HFFc6 (cell line): Measurements from ENCODE around the gene GOLGA6B. TPM values are rescaled to one million over a fixed set of nuclear protein-coding genes. Genes with fewer than 3 reads are reported as not detected.
"Not testable (repeated sequence)": the region's sequence is repeated elsewhere in the genome, so short reads cannot be mapped to it uniquely, and the experiment has no call there.

Experiments used
- DNase-seq: peaks from one replicate; pipeline ENCODE4 v3.0.0-alpha.2; 2018
- H3K27ac Mint-ChIP-seq: 2 replicates; pipeline ENCODE4 v1.8.0; 2020; ENCODE audit warnings: mild to moderate bottlenecking, mixed read lengths
- H3K27me3 Mint-ChIP-seq: 2 replicates; pipeline ENCODE4 v1.8.0; 2021; ENCODE audit warnings: mild to moderate bottlenecking, moderate library complexity, mixed read lengths; ENCODE audit not compliant: insufficient read depth
- H3K36me3 Mint-ChIP-seq: 2 replicates; pipeline ENCODE4 v1.8.0; 2021; ENCODE audit warnings: low read depth, mixed read lengths
- H3K4me1 Mint-ChIP-seq: 2 replicates; pipeline ENCODE4 v1.8.0; 2020; ENCODE audit warnings: low read depth, mixed read lengths
- H3K4me3 Mint-ChIP-seq: 2 replicates; pipeline ENCODE4 v1.8.0; 2020; ENCODE audit warnings: mild to moderate bottlenecking, moderate library complexity, mixed read lengths
- H3K9me3 Mint-ChIP-seq: 2 replicates; pipeline ENCODE4 v1.8.0; 2020; ENCODE audit warnings: mild to moderate bottlenecking, mixed read lengths
- long read RNA-seq: library from polyadenylated mRNA; unstranded; transcript quantifications from one replicate; pipeline ENCODE4 v2.0.0, GENCODE V29; 2019
- total RNA-seq, 6 experiments: library from RNA; stranded (reverse); fragmentation: NEBNext Ultra II Directional; extraction: Animal tissue kit (Norgen Biotek cat#: 25700); gene quantifications; 2 replicates in 1 of 6; 3 replicates in 5 of 6; pipeline ENCODE4 v1.2.3, GENCODE V29; 2021
- TF ChIP-seq, protein P1 (sequence below): fragments of 200-600 bp; sonication (generic); IDR thresholded peaks from 2 replicates; pipeline ENCODE4 v1.5.0; 2021; ENCODE audit warnings: antibody characterized with exemption, mild to moderate bottlenecking

GOLGA6B gene, protein sequence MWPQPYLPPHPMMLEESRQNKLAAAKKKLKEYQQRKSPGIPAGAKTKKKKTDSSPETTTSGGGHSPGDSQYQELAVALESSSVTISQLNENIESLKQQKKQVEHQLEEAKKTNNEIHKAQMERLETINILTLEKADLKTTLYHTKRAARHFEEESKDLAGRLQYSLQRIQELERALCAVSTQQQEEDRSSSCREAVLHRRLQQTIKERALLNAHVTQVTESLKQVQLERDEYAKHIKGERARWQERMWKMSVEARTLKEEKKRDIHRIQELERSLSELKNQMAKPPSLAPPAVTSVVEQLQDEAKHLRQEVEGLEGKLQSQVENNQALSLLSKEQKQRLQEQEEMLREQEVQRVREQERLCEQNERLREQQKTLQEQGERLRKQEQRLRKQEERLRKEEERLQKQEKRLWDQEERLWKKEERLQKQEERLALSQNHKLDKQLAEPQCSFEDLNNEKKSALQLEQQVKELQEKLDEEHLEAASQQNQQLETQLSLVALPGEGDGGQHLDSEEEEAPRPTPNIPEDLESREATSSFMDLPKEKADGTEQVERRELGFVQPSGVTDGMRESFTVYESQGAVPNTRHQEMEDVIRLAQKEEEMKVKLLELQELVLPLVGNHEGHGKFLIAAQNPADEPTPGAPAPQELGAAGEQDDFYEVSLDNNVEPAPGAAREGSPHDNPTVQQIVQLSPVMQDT
- not detected for total RNA-seq
- long read RNA-seq = 0 reads

DNA sequence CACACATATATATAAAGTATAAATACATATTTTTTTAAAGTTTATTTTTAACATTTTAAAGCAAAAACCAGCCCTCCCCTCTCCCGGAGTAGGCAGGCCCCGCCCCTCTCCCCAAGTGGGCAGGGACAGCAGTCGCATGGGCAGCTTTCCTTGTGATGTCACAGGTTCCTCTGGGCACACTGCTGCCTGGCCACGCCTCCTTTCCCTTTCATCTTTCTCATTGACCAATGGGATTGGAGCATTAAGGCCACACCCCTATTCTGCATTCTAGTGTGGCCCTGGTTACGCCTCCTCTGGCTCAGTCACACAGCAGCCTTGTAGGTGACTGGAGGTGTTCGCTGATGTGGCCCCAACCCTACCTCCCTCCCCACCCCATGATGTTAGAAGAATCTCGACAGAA lies at the start of gene GOLGA6B:
GOLGA6B (plus strand) TSS at position 301 of the 400 bp plus-strand sequence; CDS start at position 342, 41 bp downstream.
- H3K4me1 Mint-ChIP-seq, H3K9me3 Mint-ChIP-seq, H3K36me3 Mint-ChIP-seq, H3K4me3 Mint-ChIP-seq, DNase-seq, H3K27me3 Mint-ChIP-seq, H3K27ac Mint-ChIP-seq: not testable (repeated sequence)

DNA sequence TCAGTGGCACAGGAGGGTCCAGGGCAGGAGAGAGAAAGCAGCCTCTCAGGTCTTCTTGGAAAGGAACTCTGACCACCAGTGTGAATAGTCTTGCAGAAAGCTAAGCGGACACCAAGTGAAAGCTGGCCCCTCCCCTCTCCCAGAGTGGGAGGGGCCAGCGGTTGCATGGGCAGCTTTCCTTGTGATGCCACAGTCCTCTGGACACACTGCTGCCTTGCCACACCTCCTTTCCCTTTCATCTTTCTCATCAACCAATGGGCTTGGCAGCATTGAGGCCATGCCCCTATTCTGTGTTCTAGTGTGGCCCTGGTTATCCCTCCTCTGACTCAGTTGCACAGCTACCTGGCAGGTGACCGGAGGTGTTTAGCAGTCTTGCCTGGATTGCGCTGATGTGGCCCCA lies 49.7 kb upstream of the GOLGA6B start:
- H3K4me1 Mint-ChIP-seq = no peaks in the 10 kb centered on the region
- no peaks in the 10 kb centered on the region for H3K36me3 Mint-ChIP-seq
- TF ChIP-seq, protein P1, sequence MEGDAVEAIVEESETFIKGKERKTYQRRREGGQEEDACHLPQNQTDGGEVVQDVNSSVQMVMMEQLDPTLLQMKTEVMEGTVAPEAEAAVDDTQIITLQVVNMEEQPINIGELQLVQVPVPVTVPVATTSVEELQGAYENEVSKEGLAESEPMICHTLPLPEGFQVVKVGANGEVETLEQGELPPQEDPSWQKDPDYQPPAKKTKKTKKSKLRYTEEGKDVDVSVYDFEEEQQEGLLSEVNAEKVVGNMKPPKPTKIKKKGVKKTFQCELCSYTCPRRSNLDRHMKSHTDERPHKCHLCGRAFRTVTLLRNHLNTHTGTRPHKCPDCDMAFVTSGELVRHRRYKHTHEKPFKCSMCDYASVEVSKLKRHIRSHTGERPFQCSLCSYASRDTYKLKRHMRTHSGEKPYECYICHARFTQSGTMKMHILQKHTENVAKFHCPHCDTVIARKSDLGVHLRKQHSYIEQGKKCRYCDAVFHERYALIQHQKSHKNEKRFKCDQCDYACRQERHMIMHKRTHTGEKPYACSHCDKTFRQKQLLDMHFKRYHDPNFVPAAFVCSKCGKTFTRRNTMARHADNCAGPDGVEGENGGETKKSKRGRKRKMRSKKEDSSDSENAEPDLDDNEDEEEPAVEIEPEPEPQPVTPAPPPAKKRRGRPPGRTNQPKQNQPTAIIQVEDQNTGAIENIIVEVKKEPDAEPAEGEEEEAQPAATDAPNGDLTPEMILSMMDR = no peak
- H3K4me3 Mint-ChIP-seq = no peak overlapping the region
- H3K27ac Mint-ChIP-seq = no peak overlapping the region
- H3K27me3 Mint-ChIP-seq = peaks cover 10% of the 10 kb centered on the region
- DNase-seq = no peak
- no peaks in the 10 kb centered on the region for H3K9me3 Mint-ChIP-seq

DNA sequence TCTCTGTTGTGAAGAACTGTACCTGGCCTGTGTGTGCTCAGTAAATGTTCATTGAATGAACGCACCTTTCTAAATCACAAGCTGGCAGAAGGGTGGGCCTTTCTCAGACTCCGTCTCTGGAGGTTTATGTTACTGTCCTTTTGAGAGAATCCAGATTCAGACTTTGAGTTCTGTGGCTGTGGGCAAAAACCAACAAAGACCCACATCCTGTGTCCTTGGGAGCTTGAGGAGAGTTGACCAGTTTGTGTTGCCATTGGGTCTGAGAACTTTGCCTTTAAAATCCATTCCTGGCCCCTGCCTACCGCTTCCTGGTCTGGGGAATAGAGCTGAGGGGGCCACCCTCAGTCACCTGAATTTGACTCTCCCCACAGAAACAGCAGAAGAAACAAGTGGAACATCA lies 46.4 kb upstream of the GOLGA6B start:
- not testable (repeated sequence) for H3K4me1 Mint-ChIP-seq, DNase-seq, H3K4me3 Mint-ChIP-seq, H3K27ac Mint-ChIP-seq, H3K36me3 Mint-ChIP-seq, H3K9me3 Mint-ChIP-seq
- peaks cover 10% of the 10 kb centered on the region for H3K27me3 Mint-ChIP-seq

DNA sequence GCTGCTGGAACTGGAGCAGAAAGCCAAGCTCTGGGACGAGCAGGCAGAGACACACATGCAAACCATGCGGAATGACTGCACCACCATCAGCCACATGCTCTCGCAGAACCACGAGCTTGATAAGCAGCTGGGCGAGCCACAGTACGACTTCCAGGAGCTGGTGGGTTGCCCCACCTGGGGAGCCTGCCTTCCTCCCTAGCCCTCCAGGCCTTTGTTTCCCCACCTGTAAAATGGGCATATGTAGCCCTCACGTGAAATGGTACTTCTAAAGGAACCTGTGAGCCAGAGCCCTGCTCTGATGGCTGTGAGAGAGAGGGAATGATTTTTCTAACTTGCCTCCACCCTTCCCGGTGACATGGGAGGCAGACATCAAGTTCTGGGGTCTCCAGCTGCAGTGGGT lies 44.6 kb upstream of the GOLGA6B start:
- no peak overlapping the region for H3K27ac Mint-ChIP-seq
- peaks cover 5% of the 10 kb centered on the region; the same call in 1 of the 2 replicates for H3K27me3 Mint-ChIP-seq
- H3K36me3 Mint-ChIP-seq = no peaks in the 10 kb centered on the region
- DNase-seq = no peak
- TF ChIP-seq, protein P1 = no peak
- no peak overlapping the region for H3K4me3 Mint-ChIP-seq
- no peaks in the 10 kb centered on the region for H3K4me1 Mint-ChIP-seq
- H3K9me3 Mint-ChIP-seq = no peaks in the 10 kb centered on the region

DNA sequence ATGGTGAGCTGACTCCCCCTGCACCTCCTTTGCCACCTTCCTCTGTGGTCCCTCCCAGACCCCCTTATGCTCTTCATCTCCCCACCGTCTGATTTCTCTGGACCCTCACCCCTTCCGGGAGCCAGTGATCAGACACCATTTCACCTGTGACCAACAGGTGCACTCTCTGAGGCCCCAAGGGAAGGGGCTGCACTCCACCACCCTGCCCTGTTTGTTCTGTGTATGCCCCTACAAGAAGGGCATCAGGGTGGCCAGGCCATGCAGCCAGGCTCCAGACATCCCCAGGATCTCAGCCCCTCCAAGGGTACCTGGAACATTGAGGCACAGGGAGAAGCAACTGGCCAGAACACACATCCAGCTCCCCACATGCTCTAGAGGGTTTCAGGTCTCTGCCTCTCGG lies 42.2 kb upstream of the GOLGA6B start:
- not testable (repeated sequence) for H3K4me1 Mint-ChIP-seq, H3K36me3 Mint-ChIP-seq, H3K27me3 Mint-ChIP-seq, H3K9me3 Mint-ChIP-seq, H3K27ac Mint-ChIP-seq, H3K4me3 Mint-ChIP-seq, DNase-seq

DNA sequence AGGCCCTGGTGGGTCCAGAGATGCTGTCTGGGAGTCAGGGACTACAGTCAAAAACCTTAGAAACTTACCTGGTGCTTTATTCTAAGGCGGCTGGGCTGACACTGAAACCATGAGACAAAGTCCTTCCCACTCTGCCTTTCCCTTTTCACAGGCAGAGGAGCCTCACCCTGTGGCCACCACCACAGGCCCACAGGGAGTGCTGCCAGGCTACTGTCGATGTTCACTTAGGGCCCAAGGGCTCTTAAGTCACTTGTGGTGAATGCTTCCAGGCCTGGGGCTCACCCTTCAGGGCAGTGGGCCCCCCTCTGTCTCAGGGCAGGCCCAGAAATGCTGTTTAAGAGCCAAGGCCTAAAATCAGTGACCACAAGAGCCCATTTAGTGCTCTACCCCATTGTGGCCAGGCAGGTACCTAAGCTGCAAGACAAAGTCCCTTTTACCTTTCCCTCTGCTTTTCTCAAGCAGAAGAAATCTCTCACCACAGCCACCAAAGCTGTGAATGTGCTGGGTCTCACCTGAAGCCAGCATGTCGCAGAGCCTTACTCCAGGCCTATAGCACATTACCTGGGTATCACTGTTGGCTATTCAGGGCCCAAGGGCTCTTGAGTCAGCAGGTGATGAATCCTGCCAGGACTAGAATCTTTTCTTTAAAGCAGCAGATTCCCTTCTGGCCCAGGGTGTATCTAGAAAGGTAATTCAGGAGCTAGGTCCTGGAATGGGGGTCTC lies 39.5 kb upstream of the GOLGA6B start:
- no peaks in the 10 kb centered on the region for H3K36me3 Mint-ChIP-seq
- TF ChIP-seq, protein P1 = no peak
- H3K27me3 Mint-ChIP-seq = no peaks in the 10 kb centered on the region; the same call in 1 of the 2 replicates
- DNase-seq = no peak
- H3K9me3 Mint-ChIP-seq = no peaks in the 10 kb centered on the region
- H3K27ac Mint-ChIP-seq = no peak overlapping the region
- no peaks in the 10 kb centered on the region for H3K4me1 Mint-ChIP-seq
- no peak overlapping the region for H3K4me3 Mint-ChIP-seq

DNA sequence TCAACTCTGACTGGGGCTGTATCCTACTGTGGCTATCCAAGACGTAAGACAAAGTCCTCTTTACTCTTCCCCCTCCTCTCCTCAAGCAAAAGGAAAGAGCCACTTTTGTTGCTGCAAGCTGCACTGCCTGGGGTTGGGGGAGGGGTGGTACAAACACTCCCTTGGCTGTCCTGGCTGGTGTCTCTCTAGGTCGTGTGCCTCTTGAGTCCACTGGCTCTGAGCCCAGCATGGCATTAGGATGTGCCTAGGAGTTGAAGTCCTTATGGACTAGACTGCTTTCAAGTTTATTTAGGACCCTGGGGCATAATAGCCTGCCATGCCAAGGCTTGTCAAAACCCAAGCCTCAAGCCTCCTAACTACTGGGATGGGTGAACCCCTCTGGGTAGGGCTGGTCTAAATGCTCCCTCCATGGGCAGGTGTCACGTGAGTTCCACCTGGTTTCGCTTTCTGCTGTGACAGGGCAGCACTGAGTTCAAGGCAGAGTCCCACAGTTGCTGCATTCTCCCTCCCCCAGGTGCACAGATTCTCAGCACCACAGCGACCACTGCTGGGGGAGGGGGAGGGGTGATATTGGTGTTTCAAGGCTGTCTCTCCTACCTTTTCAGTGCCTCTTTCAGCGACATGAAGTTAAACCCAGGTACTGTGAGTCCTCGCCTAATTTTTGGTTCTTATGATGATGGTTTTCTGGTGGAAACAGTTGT lies 38.8 kb upstream of the GOLGA6B start:
- not testable (repeated sequence) for H3K9me3 Mint-ChIP-seq, H3K36me3 Mint-ChIP-seq, H3K27me3 Mint-ChIP-seq, H3K4me1 Mint-ChIP-seq, DNase-seq, H3K4me3 Mint-ChIP-seq, H3K27ac Mint-ChIP-seq
